ENCODE results near the gene KCNA3. TPM values are rescaled to one million over a fixed set of nuclear protein-coding genes. Genes with fewer than 3 reads are reported as not detected.

The KCNA3 gene
- total RNA-seq, 1 donor from 2014 or later = 8.9 TPM

GRCh38 chr1:110628323-110629105, 46.2 kb downstream of the KCNA3 start:
- no peaks in the 10 kb centered on the region for H3K4me1 ChIP-seq
- H3K27me3 ChIP-seq = no peaks in the 10 kb centered on the region
- intact Hi-C loops (cut with DNase I) = no loop called here
- H3K9me3 ChIP-seq = no peaks in the 10 kb centered on the region
- no peak overlapping the region for H3K4me3 ChIP-seq
- ATAC-seq = no peak
- no peak for DNase-seq
- no peak overlapping the region for H3K27ac ChIP-seq
- no peak for TF ChIP-seq CTCF (IDR thresholded peaks at IDR 0.05)
- H3K36me3 ChIP-seq = no peaks in the 10 kb centered on the region

GRCh38 chr1:110627764-110628163, 47.0 kb downstream of the KCNA3 start:
- ATAC-seq = peak; percentile 61
- TF ChIP-seq CTCF (IDR thresholded peaks at IDR 0.05) = no peak
- H3K4me3 ChIP-seq = no peak overlapping the region
- no peaks in the 10 kb centered on the region for H3K36me3 ChIP-seq
- no peak overlapping the region for H3K27ac ChIP-seq
- intact Hi-C loops (cut with DNase I) = no loop called here
- no peaks in the 10 kb centered on the region for H3K9me3 ChIP-seq
- DNase-seq = no peak
- no peaks in the 10 kb centered on the region for H3K27me3 ChIP-seq
- H3K4me1 ChIP-seq = no peaks in the 10 kb centered on the region

- H3K27ac ChIP-seq = no peak overlapping the region
- no peaks in the 10 kb centered on the region for H3K27me3 ChIP-seq
- intact Hi-C loops (cut with DNase I) = no loop called here
- H3K36me3 ChIP-seq = no peaks in the 10 kb centered on the region
- ATAC-seq (no peak), DNase-seq (no peak)
- H3K9me3 ChIP-seq = no peaks in the 10 kb centered on the region
- no peaks in the 10 kb centered on the region for H3K4me1 ChIP-seq
- no peak for TF ChIP-seq CTCF (IDR thresholded peaks at IDR 0.05)
- no peak overlapping the region for H3K4me3 ChIP-seq
Observed at GRCh38 chr1:110626889-110627288, 47.9 kb downstream of the KCNA3 start.

Other genes starting within 250 kb of the KCNA3 start
- 0.41 TPM for gene PROK1, start 223.8 kb downstream of the KCNA3 start, total RNA-seq
- not detected for gene KCNA10, start 155.8 kb downstream of the KCNA3 start, total RNA-seq
- 0.64 TPM for gene KCNA2, start 68.6 kb downstream of the KCNA3 start, total RNA-seq
- gene CD53, start 198.2 kb upstream of the KCNA3 start, total RNA-seq = 171 TPM

All from upper lobe of right lung (tissue), 1 donor.